Ovary (tissue), 3 donors: Measurements from ENCODE around the gene DPY30.

Source experiments
- CTCF ChIP-seq, 3 donors: fragments of 450-650 bp in 2 of 3; fragments of 200-600 bp in 1 of 3; IDR thresholded peaks; one replicate each; pipeline versions ENCODE4 v1.5.1 to v1.8.0; 2016 to 2022; ENCODE audit warnings: antibody characterized with exemption in 3 of 3, mild to moderate bottlenecking in 1 of 3
- EP300 ChIP-seq: sonication (generic); formaldehyde crosslinking; IDR thresholded peaks from one replicate; pipeline ENCODE4 v1.6.1; 2017; ENCODE audit warnings: antibody characterized with exemption
- donor health status: DM: no; HTN: no; CAD: no.

GRCh38 chr2:32007121-32007391 is 32.5 kb downstream of the DPY30 start:
- TF ChIP-seq CTCF (IDR thresholded peaks at IDR 0.05) (no peak), EP300 (no peak)
